Muscle of leg (tissue), 11 donors: Measurements from ENCODE around the gene UBR3. TPM values are rescaled to one million over a fixed set of nuclear protein-coding genes. Genes with fewer than 3 reads are reported as not detected.
A peak's percentile ranks its signal among the peaks of the same experiment; 100 is the strongest.

ENCODE experiments used
- DNase-seq: peaks from one replicate; pipeline ENCODE4 v3.0.0; 2013
- H3K27ac ChIP-seq: one replicate; pipeline ENCODE4 v1.5.1; 2013; ENCODE audit warnings: mild to moderate bottlenecking, low read length, control low read depth
- H3K27me3 ChIP-seq: one replicate; pipeline ENCODE4 v1.6.1; 2013; ENCODE audit warnings: low read length; ENCODE audit not compliant: control insufficient read depth, insufficient read depth
- H3K36me3 ChIP-seq: one replicate; pipeline ENCODE4 v1.6.1; 2013; ENCODE audit warnings: low read length; ENCODE audit not compliant: control insufficient read depth, insufficient read depth
- H3K4me1 ChIP-seq: one replicate; pipeline ENCODE4 v1.6.1; 2013; ENCODE audit warnings: low read length; ENCODE audit not compliant: control insufficient read depth, insufficient read depth
- H3K4me3 ChIP-seq: one replicate; pipeline ENCODE4 v1.5.1; 2013; ENCODE audit warnings: low read length, control low read depth
- H3K9me3 ChIP-seq: replicated peaks from 2 replicates; pipeline ENCODE4 v1.6.1; 2013; ENCODE audit warnings: low read depth, low read length; ENCODE audit not compliant: control insufficient read depth
- WGBS: methylation state at CpG from one replicate; pipeline ENCODE4 v1.1.5; 2013; ENCODE audit warnings: missing lambda C conversion rate; ENCODE audit not compliant: insufficient coverage; 5-methylcytosine and 5-hydroxymethylcytosine counted together
- polyA plus RNA-seq, 8 donors: library from polyadenylated mRNA; unstranded; fragments of 120-200 nt; gene quantifications; one replicate each; pipeline versions ENCODE4 v1.2.1 to v1.2.3, GENCODE V29; 2013; ENCODE audit warnings: inconsistent platforms in 1 of 8, low replicate concordance in 1 of 8; ENCODE audit not compliant: insufficient read length in 8 of 8, insufficient read depth in 1 of 8
- total RNA-seq: library from RNA; stranded (reverse); fragments of 120-200 nt; gene quantifications from one replicate; pipeline ENCODE4 v1.2.4, GENCODE V29; 2013

UBR3 gene
- total and polyA plus RNA-seq, 9 donors = 30.3 to 52.8 (median 39.7) TPM

DNA sequence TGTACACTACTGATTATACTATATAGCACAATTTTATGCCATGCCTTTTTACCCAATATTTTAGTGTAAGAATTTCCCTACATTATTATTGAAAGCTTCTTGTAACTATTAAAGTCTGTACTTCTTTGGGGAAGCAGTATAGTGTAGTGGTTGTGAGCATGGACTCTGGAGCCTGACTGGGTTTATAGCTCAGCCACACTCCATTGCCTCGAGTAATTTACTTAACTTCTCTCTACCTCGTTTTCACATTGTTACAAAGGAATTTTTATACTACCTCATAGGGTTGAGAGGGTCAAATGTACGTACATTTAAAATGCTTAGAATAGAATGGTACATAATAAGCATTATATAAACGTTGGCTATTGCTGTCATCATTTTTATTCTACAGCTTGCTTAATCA, 139.2 kb downstream of the UBR3 start:
- DNase-seq = no peak
- H3K4me3 ChIP-seq = no peak overlapping the region
- no CpG with 5 or more reads among the region's 4 CpGs for WGBS
- H3K27ac ChIP-seq = no peak overlapping the region
- no peaks in the 10 kb centered on the region for H3K4me1 ChIP-seq
- H3K9me3 ChIP-seq = peaks cover 5% of the 10 kb centered on the region
- H3K27me3 ChIP-seq = no peaks in the 10 kb centered on the region
- H3K36me3 ChIP-seq = peaks cover 7% of the 10 kb centered on the region

DNA sequence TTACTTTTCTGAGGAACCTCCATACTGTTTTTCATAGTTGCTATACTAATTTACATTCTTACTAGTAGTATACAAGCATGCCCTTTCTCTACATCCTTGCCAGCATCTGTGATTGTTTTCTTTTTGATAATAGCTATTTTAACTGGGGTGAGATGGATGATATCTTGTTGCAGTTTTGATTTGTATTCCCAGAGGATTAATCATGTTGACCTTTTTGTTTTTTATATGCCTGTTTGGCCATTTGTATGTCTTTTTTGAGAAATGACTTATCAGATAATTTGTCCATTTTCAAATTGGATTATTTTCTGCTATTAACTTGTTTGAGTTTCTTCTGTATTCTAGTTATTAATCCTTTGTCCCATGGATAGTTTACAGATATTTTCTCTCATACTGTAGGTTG, 141.5 kb downstream of the UBR3 start:
- Histone ChIP-seq H3K36me3 (peaks cover 3% of the 10 kb centered on the region), H3K9me3 (peaks cover 5% of the 10 kb centered on the region), H3K27ac (no peak overlapping the region), H3K4me1 (no peaks in the 10 kb centered on the region), H3K27me3 (no peaks in the 10 kb centered on the region), H3K4me3 (no peak overlapping the region)
- DNase-seq = no peak

DNA sequence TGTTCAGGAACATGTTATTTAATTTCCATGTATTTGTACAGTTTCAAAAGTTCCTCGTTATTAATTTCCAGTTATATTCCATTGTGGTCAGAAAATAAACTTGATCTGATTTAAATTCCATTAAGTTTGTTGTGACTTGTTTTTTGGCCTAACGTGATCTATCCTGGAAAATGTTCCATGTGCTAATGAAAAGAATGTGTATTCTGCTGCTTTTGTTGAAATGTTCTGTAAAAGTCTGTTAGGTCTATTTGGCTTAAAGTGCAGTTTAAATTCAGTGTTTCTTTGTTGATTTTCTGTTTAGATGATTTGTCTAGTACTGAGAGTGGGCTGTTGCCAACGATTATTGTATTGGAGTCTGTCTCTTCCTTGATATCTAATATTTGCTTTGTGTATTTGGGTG, 148.0 kb downstream of the UBR3 start:
- peaks cover 13% of the 10 kb centered on the region for H3K9me3 ChIP-seq
- H3K36me3 ChIP-seq = peaks cover 12% of the 10 kb centered on the region
- 57% methylated on average over 2 of the region's 3 CpGs for WGBS
- peak; percentile 59 for DNase-seq
- no peak overlapping the region for H3K27ac ChIP-seq
- no peaks in the 10 kb centered on the region for H3K4me1 ChIP-seq
- no peak overlapping the region for H3K4me3 ChIP-seq
- H3K27me3 ChIP-seq = no peaks in the 10 kb centered on the region

DNA sequence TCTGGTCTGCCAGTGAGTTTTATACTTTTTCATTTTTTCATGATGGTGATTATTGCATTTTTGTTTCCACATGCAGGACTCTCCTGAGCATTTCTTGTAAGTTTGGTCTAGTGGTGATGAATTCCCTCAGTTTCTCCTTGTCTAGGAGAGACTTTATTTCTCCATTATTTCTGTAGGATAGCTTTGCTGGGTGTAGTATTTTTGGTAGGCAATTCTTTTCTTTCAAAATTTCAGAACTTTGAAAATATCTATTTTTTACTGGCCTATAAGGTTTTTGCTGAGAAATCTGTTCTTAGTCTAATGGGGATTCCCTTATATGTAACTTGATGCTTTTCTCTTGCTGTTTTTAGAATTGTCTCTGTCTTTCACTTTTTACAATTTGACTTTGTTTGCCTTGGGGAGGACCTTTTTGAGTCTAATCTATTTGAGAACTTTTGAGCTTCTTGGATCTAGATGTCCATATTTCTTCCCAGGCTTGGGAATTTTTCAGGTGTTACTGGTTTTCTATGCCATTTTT, 149.1 kb downstream of the UBR3 start:
- DNase-seq = no peak
- peaks cover 14% of the 10 kb centered on the region for H3K36me3 ChIP-seq
- H3K27ac ChIP-seq = no peak overlapping the region
- H3K27me3 ChIP-seq = no peaks in the 10 kb centered on the region
- no peaks in the 10 kb centered on the region for H3K4me1 ChIP-seq
- H3K4me3 ChIP-seq = no peak overlapping the region
- peaks cover 13% of the 10 kb centered on the region for H3K9me3 ChIP-seq

DNA sequence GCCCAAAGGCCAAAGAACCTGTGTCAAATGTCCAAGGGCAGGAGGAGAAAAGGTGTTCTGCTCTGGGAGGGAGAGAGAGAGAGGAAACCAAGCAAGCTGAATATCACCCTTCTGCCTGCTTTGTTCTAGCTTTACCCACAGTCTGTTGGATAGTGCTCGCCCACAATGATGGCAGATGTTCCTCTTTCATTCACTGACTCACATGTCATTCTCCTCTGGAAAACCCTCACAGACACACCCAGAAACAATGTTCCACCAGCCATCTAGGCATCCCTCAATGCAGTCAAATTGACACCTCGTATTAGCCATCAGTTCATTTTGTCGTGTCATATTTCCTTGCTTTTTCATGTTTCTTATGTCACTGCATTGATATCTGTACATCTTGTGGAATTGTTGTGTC, 150.3 kb downstream of the UBR3 start:
- Histone ChIP-seq H3K27me3 (no peaks in the 10 kb centered on the region), H3K4me1 (no peaks in the 10 kb centered on the region), H3K9me3 (peaks cover 13% of the 10 kb centered on the region), H3K27ac (no peak overlapping the region), H3K4me3 (no peak overlapping the region), H3K36me3 (peaks cover 14% of the 10 kb centered on the region)
- DNase-seq = no peak
- WGBS = 80% methylated on average over 1 of the region's 3 CpGs

DNA sequence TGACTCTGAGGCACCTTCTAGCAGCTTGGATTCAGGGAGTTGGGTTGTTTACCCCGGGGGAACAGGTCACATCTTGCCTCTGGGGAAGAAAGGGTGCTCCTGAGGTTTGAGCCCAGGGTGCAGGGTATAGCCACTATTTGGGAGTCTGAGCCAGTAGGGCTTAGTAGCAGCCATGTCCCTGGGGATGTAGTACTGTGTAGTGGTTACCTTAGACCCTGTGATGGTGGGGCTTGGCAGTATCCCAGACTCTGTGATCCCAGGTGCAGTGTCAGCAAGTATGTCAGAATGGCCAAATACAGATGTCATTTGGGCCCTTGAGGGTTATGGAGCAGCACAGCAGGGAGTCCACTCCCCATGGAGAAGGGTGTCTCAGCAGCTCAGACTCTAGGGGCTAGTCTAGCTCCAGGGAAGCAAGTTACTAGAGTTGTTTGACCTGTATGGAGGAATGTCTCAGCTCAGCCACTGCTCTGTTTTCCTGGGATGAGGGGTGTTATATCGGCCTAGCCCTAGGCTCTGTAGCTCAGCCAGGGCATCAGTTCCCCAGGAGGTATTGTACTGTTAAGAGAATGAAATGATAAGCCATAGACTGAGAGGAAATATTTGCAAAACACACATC, 151.3 kb downstream of the UBR3 start:
- H3K27ac ChIP-seq = no peak overlapping the region
- no peaks in the 10 kb centered on the region for H3K4me1 ChIP-seq
- no peak overlapping the region for H3K4me3 ChIP-seq
- no peak for DNase-seq
- no peaks in the 10 kb centered on the region for H3K27me3 ChIP-seq
- H3K9me3 ChIP-seq = peaks cover 13% of the 10 kb centered on the region
- WGBS = 86% methylated on average over 1 of the region's 2 CpGs
- peaks cover 14% of the 10 kb centered on the region for H3K36me3 ChIP-seq

DNA sequence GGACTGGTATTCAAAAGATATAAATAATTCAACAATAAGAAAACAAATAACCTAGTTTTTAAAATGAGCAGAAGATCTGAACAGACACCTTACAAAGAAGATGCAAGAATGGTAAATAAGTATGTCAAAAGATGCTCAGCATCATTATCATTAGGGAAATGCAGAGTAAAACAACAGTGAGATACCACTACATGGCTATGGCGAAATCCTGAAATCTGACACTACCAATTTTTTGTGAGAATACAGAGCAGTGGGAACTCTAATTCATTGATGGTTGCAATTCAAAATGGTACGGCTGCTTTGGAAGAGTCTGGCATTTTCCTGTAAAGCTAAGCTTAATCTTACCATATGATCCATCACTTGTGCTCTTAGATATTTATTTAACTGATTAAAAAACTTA, 151.8 kb downstream of the UBR3 start:
- WGBS = no CpG with 5 or more reads among the region's 2 CpGs
- H3K9me3 ChIP-seq = peaks cover 13% of the 10 kb centered on the region
- DNase-seq = no peak
- no peaks in the 10 kb centered on the region for H3K4me1 ChIP-seq
- peaks cover 14% of the 10 kb centered on the region for H3K36me3 ChIP-seq
- no peak overlapping the region for H3K27ac ChIP-seq
- no peak overlapping the region for H3K4me3 ChIP-seq
- no peaks in the 10 kb centered on the region for H3K27me3 ChIP-seq

DNA sequence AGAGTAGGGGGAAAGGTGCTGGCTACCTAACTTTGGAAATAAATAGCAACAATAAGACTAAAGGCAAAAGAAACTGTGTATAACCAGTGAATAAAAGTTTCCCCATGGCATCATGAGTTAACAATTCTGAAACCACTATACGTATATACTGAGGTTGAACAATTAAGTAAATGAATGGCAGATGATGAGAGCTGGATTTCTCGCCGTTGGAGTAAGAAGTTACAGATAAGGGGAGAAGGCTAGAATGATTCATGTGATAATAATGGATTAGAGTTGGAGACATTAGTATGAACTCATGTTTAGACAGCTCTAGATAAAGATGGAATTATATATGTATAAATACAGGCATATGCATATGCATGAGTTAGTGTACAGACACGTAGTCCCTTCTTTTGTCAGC, 152.7 kb downstream of the UBR3 start:
- 83% methylated on average over 3 of the region's 4 CpGs for WGBS

DNA sequence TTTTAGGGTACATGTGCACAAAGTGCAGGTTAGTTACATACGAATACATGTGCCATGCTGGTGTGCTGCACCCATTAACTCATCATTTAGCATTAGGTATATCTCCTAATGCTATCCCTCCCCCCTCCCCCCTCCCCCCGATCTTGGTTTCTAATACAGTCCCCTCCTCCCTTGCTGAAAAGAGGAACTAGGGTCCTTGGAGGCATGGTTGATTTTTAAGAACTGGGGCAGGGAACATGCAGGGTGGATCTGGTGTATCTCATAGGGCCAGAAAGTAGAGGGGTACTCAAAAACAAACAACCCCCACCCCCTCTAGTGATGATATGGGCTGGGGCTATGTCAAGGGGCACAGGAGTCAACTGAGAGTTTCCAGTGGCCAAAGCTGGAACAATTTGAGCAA, 153.4 kb downstream of the UBR3 start:
- Histone ChIP-seq H3K4me3 (no peak overlapping the region), H3K36me3 (peaks cover 14% of the 10 kb centered on the region), H3K27ac (no peak overlapping the region), H3K27me3 (no peaks in the 10 kb centered on the region), H3K9me3 (peaks cover 9% of the 10 kb centered on the region), H3K4me1 (no peaks in the 10 kb centered on the region)
- no CpG with 5 or more reads among the region's 2 CpGs for WGBS
- DNase-seq = no peak

More for the DNA sequence above, 152.7 kb downstream of the UBR3 start:
- peaks cover 14% of the 10 kb centered on the region for H3K36me3 ChIP-seq
- no peak overlapping the region for H3K27ac ChIP-seq
- no peaks in the 10 kb centered on the region for H3K4me1 ChIP-seq
- H3K27me3 ChIP-seq = no peaks in the 10 kb centered on the region
- H3K9me3 ChIP-seq = peaks cover 11% of the 10 kb centered on the region
- no peak overlapping the region for H3K4me3 ChIP-seq
- no peak for DNase-seq

DNA sequence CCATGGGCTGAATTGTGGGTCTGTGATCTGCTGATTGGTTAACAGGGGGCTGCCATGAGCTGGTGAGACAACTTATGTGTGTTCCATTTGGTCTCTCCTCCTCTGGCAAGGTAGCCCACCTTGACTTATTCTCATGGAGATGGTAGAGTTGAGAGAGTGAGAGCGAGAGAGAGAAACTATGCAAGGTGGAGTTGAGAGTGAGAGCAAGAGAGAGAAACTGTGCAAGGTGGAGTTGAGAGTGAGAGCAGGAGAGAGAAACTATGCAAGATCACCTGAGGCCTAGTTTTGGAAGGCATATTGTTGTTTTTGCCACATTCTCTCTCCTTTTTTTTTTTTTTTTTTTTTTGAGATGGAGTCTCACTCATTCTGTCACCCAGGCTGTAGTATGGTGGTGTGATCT, 155.7 kb downstream of the UBR3 start:
- no peaks in the 10 kb centered on the region for H3K4me1 ChIP-seq
- H3K4me3 ChIP-seq = no peak overlapping the region
- H3K36me3 ChIP-seq = peaks cover 12% of the 10 kb centered on the region
- H3K9me3 ChIP-seq = no peaks in the 10 kb centered on the region
- WGBS = no CpG with 5 or more reads among the region's 1 CpG
- H3K27ac ChIP-seq = no peak overlapping the region
- no peaks in the 10 kb centered on the region for H3K27me3 ChIP-seq
- DNase-seq = no peak

DNA sequence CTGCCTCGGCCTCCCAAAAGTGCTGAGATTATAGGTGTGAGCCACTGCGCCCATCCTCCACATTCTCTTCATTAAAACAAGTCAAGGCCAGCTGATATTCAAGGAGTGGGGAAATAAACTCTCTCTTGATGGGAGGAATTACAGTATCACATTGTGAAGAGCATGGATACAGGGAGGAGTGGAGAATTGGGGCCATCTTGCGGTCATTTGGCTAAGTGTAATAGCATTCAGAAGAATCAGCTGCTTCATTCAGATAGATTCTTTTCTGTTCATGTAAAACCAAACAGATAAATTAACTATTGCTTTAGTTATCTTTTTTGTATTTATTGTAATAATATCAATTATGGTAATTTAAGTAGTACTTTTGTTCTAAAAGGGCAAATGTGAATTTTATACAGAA, 156.3 kb downstream of the UBR3 start:
- H3K9me3 ChIP-seq = no peaks in the 10 kb centered on the region
- H3K36me3 ChIP-seq = peaks cover 7% of the 10 kb centered on the region
- no CpG with 5 or more reads among the region's 3 CpGs for WGBS
- no peaks in the 10 kb centered on the region for H3K4me1 ChIP-seq
- no peak overlapping the region for H3K27ac ChIP-seq
- H3K4me3 ChIP-seq = no peak overlapping the region
- no peaks in the 10 kb centered on the region for H3K27me3 ChIP-seq
- DNase-seq = no peak
